HFFc6 (cell line): ENCODE measurements around the gene GOLGA2. TPM values are rescaled to one million over a fixed set of nuclear protein-coding genes. Genes with fewer than 3 reads are reported as not detected.
A peak's percentile ranks its signal among the peaks of the same experiment; 100 is the strongest.

ENCODE experiments used
- DNase-seq: peaks from one replicate; pipeline ENCODE4 v3.0.0-alpha.2; 2018
- H3K27ac Mint-ChIP-seq: 2 replicates; pipeline ENCODE4 v1.8.0; 2020; ENCODE audit warnings: mild to moderate bottlenecking, mixed read lengths
- H3K27me3 Mint-ChIP-seq: 2 replicates; pipeline ENCODE4 v1.8.0; 2021; ENCODE audit warnings: mild to moderate bottlenecking, moderate library complexity, mixed read lengths; ENCODE audit not compliant: insufficient read depth
- H3K36me3 Mint-ChIP-seq: 2 replicates; pipeline ENCODE4 v1.8.0; 2021; ENCODE audit warnings: low read depth, mixed read lengths
- H3K4me1 Mint-ChIP-seq: 2 replicates; pipeline ENCODE4 v1.8.0; 2020; ENCODE audit warnings: low read depth, mixed read lengths
- H3K4me3 Mint-ChIP-seq: 2 replicates; pipeline ENCODE4 v1.8.0; 2020; ENCODE audit warnings: mild to moderate bottlenecking, moderate library complexity, mixed read lengths
- H3K9me3 Mint-ChIP-seq: 2 replicates; pipeline ENCODE4 v1.8.0; 2020; ENCODE audit warnings: mild to moderate bottlenecking, mixed read lengths
- CTCF ChIP-seq: fragments of 200-600 bp; sonication (generic); IDR thresholded peaks from 2 replicates; pipeline ENCODE4 v1.5.0; 2021; ENCODE audit warnings: antibody characterized with exemption, mild to moderate bottlenecking
- total RNA-seq, 6 experiments: library from RNA; stranded (reverse); fragmentation: NEBNext Ultra II Directional; extraction: Animal tissue kit (Norgen Biotek cat#: 25700); gene quantifications; 2 replicates in 1 of 6; 3 replicates in 5 of 6; pipeline ENCODE4 v1.2.3, GENCODE V29; 2021

GOLGA2 gene
- total RNA-seq, 6 experiments from 2014 or later, result 142 to 167 (median 156) TPM

GRCh38 chr9:128249908-128250838 lies 25.6 kb downstream of the GOLGA2 start:
- peak; percentile 45 for DNase-seq
- no peak for TF ChIP-seq CTCF
- H3K4me3 Mint-ChIP-seq, result no peak overlapping the region
- H3K27me3 Mint-ChIP-seq, result peaks cover 5% of the 10 kb centered on the region
- no peak overlapping the region for H3K27ac Mint-ChIP-seq
- H3K9me3 Mint-ChIP-seq, result no peaks in the 10 kb centered on the region
- H3K36me3 Mint-ChIP-seq, result peaks cover 23% of the 10 kb centered on the region
- H3K4me1 Mint-ChIP-seq, result peaks cover 28% of the 10 kb centered on the region

- DNase-seq, result no peak
- no peak overlapping the region for H3K27ac Mint-ChIP-seq
- H3K4me3 Mint-ChIP-seq, result no peak overlapping the region
- H3K36me3 Mint-ChIP-seq, result peaks cover 20% of the 10 kb centered on the region
- no peaks in the 10 kb centered on the region for H3K9me3 Mint-ChIP-seq
- no peak for TF ChIP-seq CTCF
- peaks cover 5% of the 10 kb centered on the region for H3K27me3 Mint-ChIP-seq
- H3K4me1 Mint-ChIP-seq, result peaks cover 30% of the 10 kb centered on the region
Measured at GRCh38 chr9:128249558-128249907, 26.3 kb downstream of the GOLGA2 start.

GRCh38 chr9:128247226-128247803 lies 28.5 kb downstream of the GOLGA2 start:
- H3K4me1 Mint-ChIP-seq, result peaks cover 42% of the 10 kb centered on the region
- no peak overlapping the region for H3K4me3 Mint-ChIP-seq
- no peaks in the 10 kb centered on the region for H3K9me3 Mint-ChIP-seq
- peaks cover 20% of the 10 kb centered on the region for H3K36me3 Mint-ChIP-seq
- H3K27me3 Mint-ChIP-seq, result peaks cover 3% of the 10 kb centered on the region; the same call in 1 of the 2 replicates
- DNase-seq, result no peak
- H3K27ac Mint-ChIP-seq, result no peak overlapping the region; the same call in 1 of the 2 replicates
- no peak for TF ChIP-seq CTCF

DNA sequence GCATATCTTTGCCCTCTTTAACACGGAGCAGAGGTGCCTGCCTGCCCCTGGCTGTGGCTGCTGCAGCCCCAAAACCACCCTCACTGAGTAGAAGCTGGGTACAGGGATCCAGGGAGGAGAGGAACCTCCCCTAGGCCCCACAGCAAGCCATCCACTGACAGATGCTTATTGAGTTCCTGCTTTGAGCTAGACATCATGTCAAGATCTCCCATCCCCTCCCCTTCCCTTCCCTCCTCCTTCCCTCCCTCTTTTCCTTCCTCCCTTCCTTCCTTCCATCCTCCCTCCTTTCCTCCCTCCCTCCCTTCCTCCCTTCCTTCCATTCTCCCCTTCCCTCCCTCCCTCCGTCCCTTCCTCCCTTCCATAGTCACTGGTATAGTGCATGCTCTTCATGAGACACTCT lies 29.3 kb downstream of the GOLGA2 start:
- H3K27me3 Mint-ChIP-seq, result peaks cover 3% of the 10 kb centered on the region; the same call in 1 of the 2 replicates
- H3K9me3 Mint-ChIP-seq, result no peaks in the 10 kb centered on the region
- peaks cover 33% of the 10 kb centered on the region for H3K4me1 Mint-ChIP-seq
- DNase-seq, result no peak
- no peak overlapping the region for H3K4me3 Mint-ChIP-seq
- no peak for TF ChIP-seq CTCF
- H3K27ac Mint-ChIP-seq, result peak overlapping the region; percentile 92
- H3K36me3 Mint-ChIP-seq, result peaks cover 11% of the 10 kb centered on the region

GRCh38 chr9:128245421-128246151 lies 30.2 kb downstream of the GOLGA2 start:
- peak; percentile 64 for DNase-seq
- H3K4me3 Mint-ChIP-seq, result peak overlapping the region; percentile 72
- H3K9me3 Mint-ChIP-seq, result no peaks in the 10 kb centered on the region
- peaks cover 7% of the 10 kb centered on the region for H3K36me3 Mint-ChIP-seq
- no peaks in the 10 kb centered on the region; the same call in 1 of the 2 replicates for H3K27me3 Mint-ChIP-seq
- TF ChIP-seq CTCF, result no peak
- H3K4me1 Mint-ChIP-seq, result peaks cover 27% of the 10 kb centered on the region
- peak overlapping the region; percentile 92 for H3K27ac Mint-ChIP-seq
